ENCODE data around the gene OR8B8.

- no peak for TF ChIP-seq TAF1 (IDR thresholded peaks at IDR 0.05; ENCODE audit: low read depth, low read length)
- no peak for TF ChIP-seq POLR2A (IDR thresholded peaks at IDR 0.05; ENCODE audit: low read depth, low read length)
- TF ChIP-seq POLR2AphosphoS5 (IDR thresholded peaks at IDR 0.05; ENCODE audit: low read depth, low read length): no peak
These were observed 43.1 kb downstream of the OR8B8 start for GRCh38 chr11:124402326-124402922.

All from GM12891 (cell line).